ENCODE results near the gene YTHDF1.

- TF ChIP-seq, protein P1, sequence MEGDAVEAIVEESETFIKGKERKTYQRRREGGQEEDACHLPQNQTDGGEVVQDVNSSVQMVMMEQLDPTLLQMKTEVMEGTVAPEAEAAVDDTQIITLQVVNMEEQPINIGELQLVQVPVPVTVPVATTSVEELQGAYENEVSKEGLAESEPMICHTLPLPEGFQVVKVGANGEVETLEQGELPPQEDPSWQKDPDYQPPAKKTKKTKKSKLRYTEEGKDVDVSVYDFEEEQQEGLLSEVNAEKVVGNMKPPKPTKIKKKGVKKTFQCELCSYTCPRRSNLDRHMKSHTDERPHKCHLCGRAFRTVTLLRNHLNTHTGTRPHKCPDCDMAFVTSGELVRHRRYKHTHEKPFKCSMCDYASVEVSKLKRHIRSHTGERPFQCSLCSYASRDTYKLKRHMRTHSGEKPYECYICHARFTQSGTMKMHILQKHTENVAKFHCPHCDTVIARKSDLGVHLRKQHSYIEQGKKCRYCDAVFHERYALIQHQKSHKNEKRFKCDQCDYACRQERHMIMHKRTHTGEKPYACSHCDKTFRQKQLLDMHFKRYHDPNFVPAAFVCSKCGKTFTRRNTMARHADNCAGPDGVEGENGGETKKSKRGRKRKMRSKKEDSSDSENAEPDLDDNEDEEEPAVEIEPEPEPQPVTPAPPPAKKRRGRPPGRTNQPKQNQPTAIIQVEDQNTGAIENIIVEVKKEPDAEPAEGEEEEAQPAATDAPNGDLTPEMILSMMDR (IDR thresholded peaks at IDR 0.05), result no peak
- no peak for TF ChIP-seq EZH2 (IDR thresholded peaks at IDR 0.05; ENCODE audit: borderline replicate concordance, insufficient read depth, low read depth, low read length, poor library complexity, severe bottlenecking)
Observed at GRCh38 chr20:63241272-63241671, 25.3 kb upstream of the YTHDF1 start.
